PFSK-1 (cell line): ENCODE results near the gene RNASEH2B.

ENCODE experiments used
- FOXP2 ChIP-seq: optimal IDR thresholded peaks from 2 replicates; pipeline ENCODE3; 2011; ENCODE audit warnings: borderline replicate concordance, control low read depth, inconsistent platforms; ENCODE audit not compliant: insufficient read depth; ENCODE audit errors: extremely low read length, extremely low read depth
- POLR2AphosphoS5 ChIP-seq: IDR thresholded peaks from 2 replicates; pipeline ENCODE4 v1.6.1; 2012; ENCODE audit warnings: low read depth, mild to moderate bottlenecking, control low read depth, low read length, moderate library complexity
- REST ChIP-seq, 2 experiments: IDR thresholded peaks; 2 replicates each; pipeline versions ENCODE4 v1.6.1 to v1.8.0; 2011 to 2012; ENCODE audit warnings: low read depth in 2 of 2, low read length in 2 of 2, control low read depth in 1 of 2, inconsistent platforms in 1 of 2, mild to moderate bottlenecking in 1 of 2, moderate library complexity in 1 of 2; ENCODE audit not compliant: insufficient read depth in 1 of 2
- SIN3A ChIP-seq: IDR thresholded peaks from 2 replicates; pipeline ENCODE4 v1.6.1; 2012; ENCODE audit warnings: mild to moderate bottlenecking, low read length, moderate library complexity, borderline replicate concordance; ENCODE audit not compliant: insufficient read depth
- TAF1 ChIP-seq: IDR thresholded peaks from 2 replicates; pipeline ENCODE4 v1.6.1; 2012; ENCODE audit warnings: low read length, control low read depth, borderline replicate concordance; ENCODE audit not compliant: insufficient read depth

The RNASEH2B gene

GRCh38 chr13:50871405-50871804 is 38.2 kb upstream of the RNASEH2B start:
- TF ChIP-seq REST (IDR thresholded peaks at IDR 0.05; ENCODE audit: insufficient read depth in 1 of 2, low read depth in 2 of 2, low read length in 2 of 2) (no peak), SIN3A (no peak), TAF1 (no peak), POLR2AphosphoS5 (no peak), FOXP2 (no peak)

- TF ChIP-seq TAF1, result no peak
- TF ChIP-seq SIN3A, result no peak
- no peak for TF ChIP-seq FOXP2
- TF ChIP-seq POLR2AphosphoS5, result no peak
- no peak for TF ChIP-seq REST (IDR thresholded peaks at IDR 0.05; ENCODE audit: insufficient read depth in 1 of 2, low read depth in 2 of 2, low read length in 2 of 2)
These were observed 36.1 kb upstream of the RNASEH2B start for GRCh38 chr13:50873467-50873866.

DNA sequence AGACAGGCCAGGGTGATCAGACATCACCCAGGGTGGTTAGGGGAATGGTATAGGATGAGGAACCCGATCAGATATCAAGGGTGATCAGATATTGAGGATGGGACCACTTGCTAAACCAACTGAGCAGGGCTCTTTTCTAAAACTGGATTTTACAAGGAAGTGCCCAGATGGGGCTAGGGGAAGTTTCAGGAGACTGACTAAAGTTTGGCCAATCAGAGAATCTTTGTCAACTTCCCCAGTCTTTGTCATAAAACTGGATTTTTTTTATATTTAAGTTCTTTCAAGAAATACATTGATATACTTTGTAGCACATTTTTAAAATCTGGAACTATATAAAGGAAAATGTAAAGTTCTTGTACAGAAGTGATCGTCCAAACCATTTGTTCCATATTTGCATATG is 35.6 kb upstream of the RNASEH2B start:
- no peak for TF ChIP-seq REST (IDR thresholded peaks at IDR 0.05; ENCODE audit: insufficient read depth in 1 of 2, low read depth in 2 of 2, low read length in 2 of 2)
- no peak for TF ChIP-seq POLR2AphosphoS5
- TF ChIP-seq TAF1, result no peak
- no peak for TF ChIP-seq FOXP2
- no peak for TF ChIP-seq SIN3A

DNA sequence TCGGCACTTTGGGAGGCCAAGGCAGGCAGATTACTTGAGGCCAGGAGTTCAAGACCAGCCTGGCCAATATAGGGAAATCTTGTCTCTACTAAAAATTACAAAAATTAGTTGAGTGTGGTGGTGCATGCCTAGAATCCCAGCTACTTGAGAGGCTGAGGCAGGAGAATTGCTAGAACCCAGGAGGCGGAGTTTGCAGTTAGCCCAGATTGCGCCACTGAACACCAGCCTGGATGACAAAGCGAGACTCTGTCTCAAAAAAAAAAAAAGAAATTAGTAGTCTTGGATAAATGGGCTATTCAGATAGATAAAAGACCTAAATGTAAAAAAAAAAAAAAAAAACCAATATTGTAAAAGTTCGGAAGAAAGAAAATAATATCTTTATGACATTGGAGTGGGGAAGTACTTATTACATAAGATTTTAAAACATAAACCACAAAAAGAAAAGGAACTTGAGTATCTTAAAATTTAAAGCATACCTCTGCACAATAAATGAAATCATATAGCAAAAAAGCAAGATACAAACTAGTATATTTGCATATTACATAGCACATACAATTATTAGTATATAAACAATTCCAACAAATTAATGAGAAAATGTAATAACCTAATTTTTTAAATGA is 26.7 kb upstream of the RNASEH2B start:
- TF ChIP-seq REST (IDR thresholded peaks at IDR 0.05; ENCODE audit: insufficient read depth in 1 of 2, low read depth in 2 of 2, low read length in 2 of 2) (no peak), POLR2AphosphoS5 (no peak), SIN3A (no peak), TAF1 (no peak), FOXP2 (no peak)
